WERI-Rb-1 (cell line): Measurements from ENCODE around the gene TRPV4.

Experiments used
- DNase-seq: peaks from one replicate; pipeline ENCODE4 v3.0.0-alpha.2; 2020
- H3K27ac ChIP-seq: fragments of 250-450 bp; sonication (Bioruptor Pico); 2 replicates; pipeline ENCODE4 v1.5.1; 2020; ENCODE audit warnings: mild to moderate bottlenecking, moderate library complexity
- H3K27me3 ChIP-seq: fragments of 250-450 bp; sonication (Bioruptor Pico); 2 replicates; pipeline ENCODE4 v1.5.1; 2021; ENCODE audit warnings: mild to moderate bottlenecking, low read depth, moderate library complexity; ENCODE audit not compliant: insufficient read depth, severe bottlenecking
- H3K36me3 ChIP-seq: fragments of 250-450 bp; sonication (Bioruptor Pico); 2 replicates; pipeline ENCODE4 v1.5.1; 2020; ENCODE audit warnings: mild to moderate bottlenecking, moderate library complexity
- H3K4me3 ChIP-seq: 2 replicates; pipeline ENCODE4 v1.5.1; 2011; ENCODE audit warnings: low read depth, mild to moderate bottlenecking, control low read depth, low read length
- H3K9me3 ChIP-seq: fragments of 250-450 bp; sonication (Bioruptor Pico); 2 replicates; pipeline ENCODE4 v1.5.1; 2021; ENCODE audit warnings: mild to moderate bottlenecking, moderate library complexity; ENCODE audit not compliant: severe bottlenecking
- CTCF ChIP-seq: IDR thresholded peaks from 2 replicates; pipeline ENCODE4 v1.5.1; 2011; ENCODE audit warnings: low read depth, mild to moderate bottlenecking, control low read depth, inconsistent platforms, low read length

The TRPV4 gene

GRCh38 chr12:109785854-109786253, 47.3 kb downstream of the TRPV4 start:
- Histone ChIP-seq H3K9me3 (no peaks in the 10 kb centered on the region), H3K27me3 (no peaks in the 10 kb centered on the region), H3K36me3 (no peaks in the 10 kb centered on the region), H3K27ac (no peak overlapping the region), H3K4me3 (no peak overlapping the region)
- TF ChIP-seq CTCF, result no peak
- no peak for DNase-seq

GRCh38 chr12:109783965-109784244, 49.3 kb downstream of the TRPV4 start:
- no peak overlapping the region for H3K27ac ChIP-seq
- H3K4me3 ChIP-seq, result no peak overlapping the region
- peaks cover 3% of the 10 kb centered on the region for H3K9me3 ChIP-seq
- TF ChIP-seq CTCF, result no peak
- H3K27me3 ChIP-seq, result no peaks in the 10 kb centered on the region
- H3K36me3 ChIP-seq, result no peaks in the 10 kb centered on the region
- no peak for DNase-seq

GRCh38 chr12:109783135-109783964, 49.8 kb downstream of the TRPV4 start:
- H3K27me3 ChIP-seq, result no peaks in the 10 kb centered on the region
- H3K4me3 ChIP-seq, result no peak overlapping the region
- peaks cover 3% of the 10 kb centered on the region for H3K9me3 ChIP-seq
- no peak overlapping the region for H3K27ac ChIP-seq
- TF ChIP-seq CTCF, result no peak
- no peaks in the 10 kb centered on the region for H3K36me3 ChIP-seq
- DNase-seq, result no peak

- no peak for TF ChIP-seq CTCF
- Histone ChIP-seq H3K4me3 (no peak overlapping the region), H3K27ac (no peak overlapping the region), H3K27me3 (no peaks in the 10 kb centered on the region), H3K36me3 (no peaks in the 10 kb centered on the region), H3K9me3 (peaks cover 3% of the 10 kb centered on the region)
- DNase-seq, result no peak
These were observed 50.9 kb downstream of the TRPV4 start for GRCh38 chr12:109782326-109782703.

- no peak for DNase-seq
- H3K36me3 ChIP-seq, result no peaks in the 10 kb centered on the region
- H3K27ac ChIP-seq, result no peak overlapping the region
- no peak overlapping the region for H3K4me3 ChIP-seq
- TF ChIP-seq CTCF, result no peak
- peaks cover 3% of the 10 kb centered on the region for H3K9me3 ChIP-seq
- no peaks in the 10 kb centered on the region for H3K27me3 ChIP-seq
These were observed 51.4 kb downstream of the TRPV4 start for GRCh38 chr12:109781668-109782325.
